ENCODE results near the gene GNB5.
A peak's percentile ranks its signal among the peaks of the same experiment; 100 is the strongest.
"Not testable (repeated sequence)": the region's sequence is repeated elsewhere in the genome, so short reads cannot be mapped to it uniquely, and the experiment has no call there.

The GNB5 gene

DNA sequence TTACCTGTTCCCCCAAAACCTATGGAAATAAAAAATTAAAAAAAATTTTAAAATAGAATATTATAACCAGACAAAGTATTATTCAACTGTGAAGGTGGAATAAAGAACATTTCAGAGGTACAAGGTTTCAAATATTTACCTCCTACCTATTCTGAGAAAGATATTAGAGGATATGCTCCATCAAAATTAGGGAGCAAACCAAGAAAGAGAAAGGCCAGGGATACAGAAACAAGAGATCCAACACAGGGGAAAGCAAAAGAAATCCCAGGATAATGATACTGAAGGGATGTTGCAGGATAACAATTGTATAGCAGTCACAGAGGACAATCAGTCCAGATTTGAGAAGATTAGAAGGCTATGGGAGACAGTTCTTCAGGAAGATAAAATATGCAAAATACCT lies 101.0 kb downstream of the GNB5 start:
- no peak for FAIRE-seq

DNA sequence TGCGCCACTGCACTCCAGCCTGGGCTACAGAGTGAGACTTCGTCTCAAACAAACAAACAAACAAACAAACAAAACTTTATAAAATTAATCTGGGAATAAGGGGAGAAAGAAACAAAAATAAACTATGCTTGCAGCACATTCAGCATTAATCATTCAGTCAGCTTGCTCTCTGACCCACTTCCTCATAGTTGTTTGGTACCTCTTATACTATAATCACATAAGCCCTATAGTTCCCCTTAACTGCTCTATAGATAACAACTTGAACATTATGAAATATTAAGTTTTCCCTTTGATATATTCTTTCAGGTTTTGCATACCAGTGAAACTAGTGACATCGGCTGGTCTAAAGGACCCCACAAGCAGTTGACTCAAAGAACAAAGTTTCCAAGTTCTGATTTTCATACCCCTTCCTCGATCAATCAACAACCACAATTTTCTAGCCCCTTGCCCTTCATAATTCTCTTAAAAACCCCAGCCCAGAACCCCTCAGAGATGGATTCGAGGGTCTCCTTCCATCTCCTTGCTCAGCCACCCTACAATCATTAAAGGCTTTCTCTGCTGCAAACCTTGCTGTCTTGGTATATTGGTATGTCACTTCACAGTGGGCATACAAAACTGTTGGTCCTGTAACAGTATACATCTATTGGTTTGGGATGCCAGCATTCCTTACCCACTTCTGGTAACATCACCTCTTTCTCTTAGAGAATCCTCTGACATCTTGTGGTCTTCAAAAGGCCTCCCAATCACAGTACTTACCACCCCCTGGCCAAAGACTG lies 105.0 kb downstream of the GNB5 start:
- FAIRE-seq = no peak

DNA sequence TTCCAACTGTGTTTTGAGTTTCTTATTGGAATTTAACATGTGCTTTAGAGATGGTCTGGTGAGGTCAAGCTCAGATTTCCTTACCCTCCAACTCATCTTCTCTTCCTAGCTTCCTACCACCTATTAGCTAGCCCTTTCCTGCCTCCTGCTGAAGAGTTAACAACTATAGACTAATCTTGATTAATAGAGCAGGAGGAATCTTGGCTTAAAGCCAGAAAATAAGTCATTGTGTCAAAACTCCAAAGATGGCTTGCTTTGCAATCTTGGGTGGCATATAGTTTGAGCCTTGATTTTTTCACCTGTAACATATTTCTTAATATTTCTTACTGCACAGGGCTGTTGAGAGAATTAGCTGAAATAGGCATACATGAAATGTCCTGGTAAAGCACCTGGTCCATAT lies 105.9 kb downstream of the GNB5 start:
- FAIRE-seq = no peak

DNA sequence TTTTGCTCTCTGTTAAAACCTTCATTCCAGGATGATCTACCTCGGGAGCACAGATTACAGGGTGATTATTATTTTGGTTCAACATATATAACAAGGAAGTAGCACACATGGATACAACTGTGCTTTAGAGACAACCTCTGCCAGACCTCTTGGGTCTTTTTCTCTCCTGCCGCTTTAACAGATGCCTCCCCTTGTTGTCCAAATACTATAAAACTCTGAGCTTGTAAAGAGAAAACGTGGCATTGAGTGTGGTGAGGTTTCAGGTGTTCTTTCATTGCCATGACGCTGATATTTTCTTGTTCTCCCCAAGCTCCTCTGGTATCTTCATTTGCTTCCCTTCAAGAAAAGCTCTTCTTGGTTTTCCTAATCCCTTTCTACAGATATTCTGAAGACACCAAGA lies 107.6 kb downstream of the GNB5 start:
- no peak for FAIRE-seq

DNA sequence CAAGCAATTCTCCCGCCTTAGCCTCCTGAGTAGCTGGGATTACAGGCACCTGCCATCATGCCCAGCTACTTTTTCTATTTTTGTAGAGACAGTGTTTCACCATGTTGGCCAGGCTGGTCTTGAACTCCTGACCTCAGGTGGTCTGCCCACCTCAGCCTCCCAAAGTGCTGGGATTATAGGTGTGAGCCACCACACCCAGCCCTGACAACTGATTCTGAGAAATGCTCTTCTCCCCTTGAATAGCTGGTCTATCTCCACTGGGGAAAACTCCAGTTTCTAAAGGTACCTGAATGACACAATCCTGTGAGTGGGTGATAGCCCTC lies 108.2 kb downstream of the GNB5 start:
- not testable (repeated sequence) for FAIRE-seq

DNA sequence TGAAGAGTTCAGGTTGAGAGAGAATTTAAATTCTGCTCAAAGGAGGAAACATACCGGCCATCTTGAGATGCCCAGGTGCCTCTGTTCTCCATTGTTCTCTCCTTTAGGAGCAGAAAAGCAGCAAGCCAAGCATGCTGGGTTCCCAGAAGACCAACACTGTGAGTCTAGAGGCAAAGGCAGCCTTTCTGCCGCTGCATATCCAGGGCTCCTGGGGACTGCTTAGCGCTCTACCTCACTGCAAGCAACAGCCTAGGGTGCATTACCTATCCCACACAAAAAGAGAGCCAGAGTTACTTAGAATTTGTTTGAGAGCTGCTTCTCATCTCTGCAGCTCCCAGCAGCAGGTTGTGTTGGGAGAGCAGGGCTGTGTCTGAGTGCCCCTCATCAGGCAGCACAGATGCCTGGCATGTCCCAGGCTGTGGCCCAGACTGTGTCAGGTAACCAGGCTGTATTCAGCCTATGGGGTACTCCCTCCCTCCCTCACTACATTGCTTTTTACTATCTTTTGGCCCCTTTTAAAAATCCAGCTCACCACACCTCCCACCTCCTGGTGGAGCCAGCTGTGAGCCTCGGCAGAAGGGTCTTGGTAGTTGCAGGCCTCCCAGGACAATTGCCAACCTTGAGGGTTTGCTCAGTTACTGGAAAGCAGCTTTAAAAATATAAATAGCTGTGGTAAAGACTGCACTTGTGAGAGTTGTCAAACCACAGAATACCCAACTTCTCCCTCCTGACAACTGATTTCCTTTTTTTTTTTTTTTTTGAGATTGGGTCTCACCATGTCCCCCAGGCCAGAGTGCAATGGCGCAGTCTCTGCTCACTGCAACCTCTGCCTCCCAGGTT lies 108.8 kb downstream of the GNB5 start:
- FAIRE-seq = no peak

DNA sequence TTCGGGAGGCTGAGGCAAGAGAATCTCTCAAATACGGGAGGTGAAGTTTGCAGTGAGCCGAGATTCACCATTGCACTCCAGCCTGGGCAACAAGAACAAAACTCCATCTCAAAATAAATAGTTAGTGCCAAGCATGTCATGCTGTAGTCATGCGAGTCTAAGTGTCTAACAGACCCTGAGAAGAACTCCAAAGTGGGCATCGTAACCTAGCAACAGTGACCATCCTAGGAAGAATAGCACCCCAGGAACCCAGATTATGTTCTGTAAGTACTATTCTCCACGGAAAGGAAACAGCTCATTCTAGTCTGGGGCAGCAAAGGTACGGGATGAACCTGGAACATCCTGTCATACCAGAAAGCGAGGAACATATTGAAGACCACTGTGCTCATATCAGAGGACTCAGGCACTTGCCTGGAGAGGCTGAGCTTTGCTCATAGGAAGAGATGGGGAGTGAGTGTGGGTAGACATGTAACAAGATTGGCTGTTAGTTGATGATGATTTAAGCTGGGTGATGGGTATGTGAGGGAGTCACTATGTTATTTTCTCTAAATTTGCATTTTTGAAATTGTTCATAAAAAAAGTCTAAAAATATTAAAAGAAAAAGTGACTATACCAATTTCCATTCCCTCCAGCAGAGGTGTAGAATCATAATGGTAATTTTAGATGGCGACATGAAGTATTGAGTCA lies 110.3 kb downstream of the GNB5 start:
- no peak for FAIRE-seq

DNA sequence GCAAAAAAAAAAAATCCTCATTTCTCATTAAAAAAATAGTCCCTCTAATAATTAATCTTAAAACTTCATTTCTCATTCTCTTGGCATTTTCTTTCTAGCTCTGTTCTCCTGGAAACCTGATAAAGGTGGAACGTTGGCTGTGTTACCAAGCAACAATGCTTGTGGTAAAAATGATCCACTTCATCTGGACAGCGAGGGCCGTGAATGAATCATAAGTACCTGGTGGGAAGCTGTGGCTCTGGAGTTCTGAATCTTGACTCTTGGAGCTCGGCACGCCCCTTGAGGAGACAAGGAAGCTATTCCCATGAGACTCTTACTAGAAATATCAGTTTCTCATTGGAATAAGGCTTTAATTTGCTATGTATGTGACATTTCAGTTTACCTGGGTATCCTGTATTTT lies 111.2 kb downstream of the GNB5 start:
- FAIRE-seq = no peak

DNA sequence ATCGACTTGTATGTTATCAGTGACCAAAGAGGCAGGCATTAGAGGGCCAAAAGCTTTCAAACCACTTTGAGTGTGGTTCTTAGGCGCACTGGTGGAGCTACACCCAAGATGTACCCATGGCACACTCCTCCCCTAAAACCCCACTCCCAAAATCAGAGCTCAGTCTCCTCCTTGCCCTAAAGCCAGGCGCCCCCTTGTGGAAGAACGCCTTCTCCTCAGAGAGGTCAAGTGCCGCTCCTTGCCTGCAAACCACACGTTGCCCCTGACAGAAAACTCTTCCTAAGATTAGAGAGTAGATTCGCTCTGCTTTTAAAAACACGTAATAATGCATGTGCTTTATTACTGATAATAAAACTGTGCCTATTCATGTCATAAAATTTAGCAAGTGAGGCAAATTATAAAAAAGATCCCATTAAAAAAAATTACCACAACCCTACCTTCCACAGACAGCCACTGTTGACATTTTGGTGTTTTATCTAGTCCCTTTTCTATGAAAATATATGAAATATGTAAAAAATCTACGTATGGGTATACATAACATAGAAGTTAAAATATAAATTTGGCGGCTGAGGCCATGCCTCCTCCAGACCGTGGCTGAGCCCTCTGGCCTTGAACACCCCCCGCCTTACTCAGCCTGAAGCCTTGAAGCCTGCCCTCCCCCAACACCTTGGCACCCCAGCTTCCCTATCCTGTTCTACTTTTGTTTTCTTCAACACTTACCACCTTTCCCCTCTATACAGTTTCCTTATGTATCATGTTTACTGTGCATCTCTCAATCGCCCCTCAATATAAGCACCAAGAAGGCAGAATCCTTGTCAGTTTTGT lies 112.1 kb downstream of the GNB5 start:
- FAIRE-seq = no peak

DNA sequence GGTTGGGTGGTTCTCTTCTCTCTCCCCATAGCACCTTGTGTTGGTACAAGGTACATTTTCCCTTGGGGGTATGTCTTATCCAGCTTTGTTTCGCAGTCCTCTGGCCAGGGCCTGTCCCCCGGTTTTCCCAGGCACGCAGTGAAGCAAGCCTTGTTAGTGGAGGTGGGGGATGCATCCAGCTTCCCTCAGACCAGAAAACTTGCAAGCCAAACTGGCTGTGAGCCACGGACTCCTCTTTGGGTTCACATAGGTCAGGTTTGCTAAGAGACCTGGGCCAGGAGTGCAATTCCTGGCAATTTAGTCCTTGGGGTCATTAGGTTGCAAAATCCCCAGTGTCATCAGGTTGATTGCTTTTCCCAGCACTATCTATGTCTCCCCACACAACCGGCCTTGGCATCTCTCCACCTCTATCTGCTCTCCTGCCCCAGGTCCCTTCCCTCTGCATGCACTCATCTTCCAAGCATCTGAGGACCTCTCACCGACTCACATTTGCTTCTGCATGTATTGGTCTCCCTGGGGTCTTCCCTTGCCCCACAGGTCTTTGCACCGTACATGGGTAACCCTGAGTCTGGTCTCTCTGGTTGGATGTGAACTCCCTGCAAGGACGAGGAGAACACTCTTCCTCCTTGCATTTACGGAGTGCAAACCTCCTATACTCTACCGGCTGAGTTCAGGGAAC lies 112.9 kb downstream of the GNB5 start:
- FAIRE-seq = no peak

DNA sequence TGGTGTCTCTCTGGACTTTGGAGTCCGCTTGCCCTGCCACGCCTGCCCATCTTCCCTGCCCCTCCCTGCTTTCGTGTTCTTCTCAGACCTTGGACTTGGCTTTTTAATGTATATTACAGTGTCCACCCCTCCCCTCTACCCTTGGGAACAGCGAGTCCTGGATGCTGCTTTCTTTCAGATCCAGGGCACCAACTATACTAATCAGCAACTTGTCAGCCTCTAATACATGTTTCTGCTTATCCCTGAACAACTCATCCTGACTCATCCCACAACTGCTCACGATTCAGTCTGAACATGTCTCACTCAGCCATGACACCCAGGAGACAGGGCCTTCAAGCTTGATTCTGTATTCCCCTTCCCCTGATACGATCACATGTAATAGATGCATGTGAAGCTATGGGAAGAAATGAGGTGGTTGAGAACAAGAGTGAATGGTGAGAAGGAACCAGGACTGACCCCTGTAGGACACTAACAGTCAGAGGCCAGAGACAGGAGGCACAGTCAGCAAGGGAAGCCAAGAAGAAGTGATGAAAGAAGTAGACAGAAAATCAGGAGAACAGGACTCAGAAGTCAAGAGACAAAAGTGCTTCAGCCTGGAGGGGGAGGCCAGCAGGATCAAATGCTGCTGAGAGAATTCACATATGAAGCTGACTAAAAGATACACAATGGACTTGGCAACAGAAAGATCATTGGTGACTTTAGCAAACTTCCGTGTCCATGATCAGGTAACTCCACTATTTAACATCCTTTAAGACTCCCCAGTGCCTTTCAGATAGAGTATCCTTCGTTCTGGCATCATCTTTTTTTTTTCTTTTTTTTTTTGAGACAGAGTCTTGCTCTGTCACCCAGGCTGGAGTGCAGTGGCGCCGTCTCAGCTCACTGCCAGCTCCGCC lies 114.1 kb downstream of the GNB5 start:
- FAIRE-seq = no peak

DNA sequence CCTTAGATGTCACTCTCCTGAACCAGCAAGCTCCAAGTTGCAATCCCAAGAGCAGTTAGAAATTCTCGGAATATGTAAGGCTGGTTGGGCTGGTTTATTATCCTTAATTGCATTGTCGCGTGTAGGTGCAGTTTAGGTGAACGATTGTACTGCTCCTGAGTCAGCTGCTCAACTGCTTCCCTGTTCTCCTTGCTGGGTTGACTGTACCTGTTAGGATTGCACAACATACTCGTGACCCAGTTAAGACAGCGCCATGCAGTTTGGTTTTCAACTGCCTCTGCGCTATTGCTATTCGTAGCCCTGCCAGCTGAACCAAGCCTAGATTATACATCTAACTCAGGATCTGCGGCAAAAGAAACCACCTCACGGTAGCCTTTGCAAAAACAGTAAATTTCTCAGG lies 119.6 kb downstream of the GNB5 start:
- FAIRE-seq = no peak

DNA sequence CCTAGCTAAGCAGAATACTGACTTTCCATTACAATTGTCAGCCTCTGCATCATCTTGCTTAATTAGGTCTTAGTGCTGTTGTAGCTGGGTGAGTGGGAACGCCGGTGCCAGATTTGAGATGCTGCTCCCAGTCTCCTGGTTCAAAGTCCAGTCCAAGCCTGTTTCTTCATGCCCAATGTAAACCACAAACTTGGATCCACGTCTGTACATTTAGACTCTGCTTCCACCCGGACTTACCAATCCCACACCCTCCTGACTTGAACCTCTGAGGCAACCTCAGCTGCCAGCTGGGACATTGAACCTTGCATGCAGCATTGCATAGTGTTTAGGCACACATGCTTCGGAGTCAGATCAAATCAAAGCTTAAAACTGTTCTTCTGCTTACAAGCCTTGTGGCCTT lies 121.6 kb downstream of the GNB5 start:
- no peak for FAIRE-seq

DNA sequence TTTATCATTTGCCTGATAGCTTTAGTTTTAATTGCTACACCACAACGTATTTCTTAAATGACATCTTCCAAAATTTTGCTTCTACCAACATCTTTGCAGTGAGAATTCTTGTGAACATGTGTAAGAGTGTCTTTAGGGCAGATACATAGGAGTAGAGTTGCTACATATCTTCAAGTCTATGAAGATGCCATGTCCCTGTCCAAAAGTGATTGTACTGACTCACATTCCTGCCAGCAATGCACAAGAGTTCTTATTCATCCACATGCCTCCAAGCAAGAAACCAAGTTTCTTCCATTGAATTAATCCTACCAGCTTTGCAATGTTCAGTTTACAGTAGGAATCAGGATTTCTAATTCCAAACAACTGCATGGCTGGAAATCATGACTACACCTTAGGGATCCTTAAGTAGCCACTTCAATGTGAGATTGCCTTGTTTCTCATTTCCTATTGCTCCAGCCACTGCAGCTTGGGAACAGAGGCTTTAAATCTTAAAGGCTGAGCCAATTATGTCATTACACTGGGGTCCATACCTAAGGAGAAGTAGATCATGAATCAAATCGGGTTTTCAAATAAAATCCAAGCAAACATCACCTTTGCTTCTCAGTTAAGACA lies 123.1 kb downstream of the GNB5 start:
- FAIRE-seq = no peak

DNA sequence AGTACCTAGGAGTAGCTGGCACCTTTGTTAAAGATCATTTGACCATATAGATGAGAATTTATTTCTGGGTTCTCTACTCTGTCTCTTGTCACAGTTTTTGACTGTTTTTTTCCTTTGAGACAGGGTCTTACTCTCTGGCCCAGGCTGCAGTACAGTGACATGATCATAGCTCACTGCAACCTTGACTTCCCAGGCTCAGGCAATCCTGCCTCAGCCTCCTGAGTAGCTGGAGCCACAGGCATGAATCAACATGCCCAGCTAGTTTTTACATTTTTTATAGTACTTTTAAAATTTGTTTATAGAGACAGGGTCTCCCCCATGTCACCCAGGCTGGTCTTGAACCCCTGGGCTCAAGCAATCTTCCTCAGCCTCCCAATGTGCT lies 123.7 kb downstream of the GNB5 start:
- FAIRE-seq = no peak

DNA sequence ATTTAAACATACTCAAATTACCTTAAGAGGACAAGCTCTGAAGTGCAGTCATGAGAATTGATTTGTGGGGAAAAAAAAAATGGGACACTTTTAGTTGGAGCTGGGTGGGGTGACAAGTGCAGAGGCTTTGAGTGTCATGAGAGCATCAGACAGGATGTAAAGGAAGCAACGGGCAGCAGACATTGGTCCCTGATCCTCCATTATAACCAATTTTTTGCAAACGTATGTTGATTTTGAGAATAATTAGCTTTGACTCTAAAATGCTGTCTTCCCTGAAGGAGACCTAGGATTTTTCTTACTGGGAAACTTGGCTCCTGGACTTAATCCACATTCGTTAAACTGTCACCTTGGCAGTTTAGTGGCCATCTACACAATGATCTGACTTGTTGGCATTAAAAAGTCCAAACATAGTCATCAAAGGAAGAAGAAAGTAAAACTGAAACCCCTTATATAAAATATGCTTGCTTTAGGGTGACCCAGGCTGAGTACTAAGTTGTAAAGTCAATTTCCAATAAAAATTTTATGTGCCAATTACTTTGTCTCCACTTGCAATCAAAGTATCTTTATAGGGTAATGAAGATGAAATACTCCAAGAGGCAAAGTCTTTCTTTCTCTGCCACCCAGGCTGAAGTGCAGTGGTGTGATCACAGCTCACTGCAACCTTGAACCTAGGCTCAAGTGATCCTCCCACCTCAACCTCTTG lies 124.2 kb downstream of the GNB5 start:
- FAIRE-seq = peak; percentile 31
